ENCODE data around the gene HSPA5.
A peak's percentile ranks its signal among the peaks of the same experiment; 100 is the strongest.
"Not testable (repeated sequence)": the region's sequence is repeated elsewhere in the genome, so short reads cannot be mapped to it uniquely, and the experiment has no call there.

The HSPA5 gene

DNA sequence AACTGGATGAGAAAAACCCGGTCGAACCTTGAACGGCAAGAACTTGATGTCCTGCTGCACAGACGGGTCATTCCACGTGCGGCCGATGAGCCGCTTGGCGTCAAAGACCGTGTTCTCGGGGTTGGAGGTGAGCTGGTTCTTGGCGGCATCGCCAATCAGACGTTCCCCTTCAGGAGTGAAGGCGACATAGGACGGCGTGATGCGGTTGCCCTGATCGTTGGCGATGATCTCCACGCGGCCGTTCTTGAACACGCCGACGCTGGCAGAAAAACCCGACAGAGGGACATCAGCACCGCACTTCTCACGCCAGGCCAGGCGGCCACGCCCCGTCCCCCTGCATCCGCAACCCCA, 519 bp downstream of the HSPA5 start:
- Histone ChIP-seq H3K4me1 (ENCODE audit: control insufficient read depth, insufficient read depth, low read length) (peaks cover 3% of the 10 kb centered on the region), H3K4me3 (ENCODE audit: low read depth, low read length) (peak overlapping the region; percentile 99), H3K27me3 (ENCODE audit: control insufficient read depth, insufficient read depth, low read length) (no peaks in the 10 kb centered on the region), H3K36me3 (ENCODE audit: control insufficient read depth, insufficient read depth, low read length) (peaks cover 34% of the 10 kb centered on the region), H3K9me3 (ENCODE audit: control insufficient read depth, insufficient read depth, low read length) (no peaks in the 10 kb centered on the region), H3K9ac (ENCODE audit: low read depth, low read length) (peak overlapping the region; percentile 97)

DNA sequence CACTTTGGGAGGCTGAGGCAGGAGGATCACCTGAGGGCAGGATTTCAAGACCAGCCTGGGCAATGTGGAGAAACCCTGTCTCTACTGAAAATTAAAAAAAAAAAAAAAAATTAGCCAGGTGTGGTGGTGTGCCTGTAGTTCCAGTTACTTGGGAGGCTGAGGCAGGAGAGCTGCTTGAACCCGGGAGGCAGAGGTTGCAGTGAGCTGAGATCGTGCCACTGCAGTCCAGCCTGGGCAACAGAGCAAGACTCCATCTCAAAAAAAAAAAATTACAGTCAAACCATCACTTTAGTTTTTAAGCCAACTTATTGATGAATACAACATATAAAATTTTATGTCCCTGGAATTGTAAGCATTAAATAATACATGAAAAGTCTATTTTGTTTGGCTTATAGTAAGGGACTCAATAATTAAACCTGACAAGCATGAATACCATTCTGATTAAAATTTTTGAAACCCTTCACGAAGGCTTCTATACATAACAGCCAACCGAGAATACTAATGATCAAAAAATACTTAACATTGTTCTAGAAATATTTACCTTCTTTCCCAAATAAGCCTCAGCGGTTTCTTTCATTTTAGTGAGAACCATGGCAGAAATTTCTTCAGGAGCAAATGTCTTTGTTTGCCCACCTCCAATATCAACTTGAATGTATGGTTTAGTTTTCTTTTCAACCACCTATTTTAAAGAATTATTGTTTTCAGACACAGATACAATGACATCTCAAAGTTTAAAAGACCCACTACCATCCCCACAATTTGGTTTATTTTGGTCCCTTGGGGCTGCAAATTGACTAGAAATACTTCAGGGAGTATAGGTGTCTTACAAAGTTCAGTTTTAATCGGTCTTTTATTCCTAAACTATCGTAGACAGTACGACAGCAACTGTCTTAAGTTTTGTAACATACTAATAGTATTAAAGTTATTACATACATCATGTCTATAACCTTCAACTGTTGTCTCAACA, 1.2 kb downstream of the HSPA5 start:
- H3K4me1 ChIP-seq (ENCODE audit: control insufficient read depth, insufficient read depth, low read length), result peaks cover 3% of the 10 kb centered on the region
- no peaks in the 10 kb centered on the region for H3K9me3 ChIP-seq (ENCODE audit: control insufficient read depth, insufficient read depth, low read length)
- H3K4me3 ChIP-seq (ENCODE audit: low read depth, low read length), result peak overlapping the region; percentile 99
- peaks cover 34% of the 10 kb centered on the region for H3K36me3 ChIP-seq (ENCODE audit: control insufficient read depth, insufficient read depth, low read length)
- H3K9ac ChIP-seq (ENCODE audit: low read depth, low read length), result peak overlapping the region; percentile 97
- no peaks in the 10 kb centered on the region for H3K27me3 ChIP-seq (ENCODE audit: control insufficient read depth, insufficient read depth, low read length)

DNA sequence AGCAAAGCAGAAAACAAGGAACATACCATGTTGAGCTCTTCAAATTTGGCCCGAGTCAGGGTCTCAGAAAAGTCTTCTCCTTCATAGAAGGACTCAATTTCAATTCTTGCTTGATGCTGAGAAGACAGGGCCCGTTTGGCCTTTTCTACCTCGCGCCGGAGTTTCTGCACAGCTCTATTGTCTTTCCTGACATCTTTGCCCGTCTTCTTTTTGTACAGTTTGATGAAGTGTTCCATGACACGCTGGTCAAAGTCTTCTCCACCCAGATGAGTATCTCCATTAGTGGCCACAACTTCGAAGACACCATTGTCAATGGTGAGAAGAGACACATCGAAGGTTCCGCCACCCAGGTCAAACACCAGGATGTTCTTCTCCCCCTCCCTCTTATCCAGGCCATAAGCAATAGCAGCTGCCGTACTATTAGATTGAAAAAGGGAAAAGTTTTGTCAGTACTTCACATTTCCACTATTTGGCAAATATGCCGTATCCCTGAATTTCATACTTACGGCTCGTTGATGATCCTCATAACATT, 2.2 kb downstream of the HSPA5 start:
- Histone ChIP-seq H3K9me3 (ENCODE audit: control insufficient read depth, insufficient read depth, low read length) (no peaks in the 10 kb centered on the region), H3K27me3 (ENCODE audit: control insufficient read depth, insufficient read depth, low read length) (no peaks in the 10 kb centered on the region), H3K4me3 (ENCODE audit: low read depth, low read length) (peak overlapping the region; percentile 31), H3K9ac (ENCODE audit: low read depth, low read length) (no peak overlapping the region), H3K4me1 (ENCODE audit: control insufficient read depth, insufficient read depth, low read length) (peaks cover 3% of the 10 kb centered on the region), H3K36me3 (ENCODE audit: control insufficient read depth, insufficient read depth, low read length) (peaks cover 34% of the 10 kb centered on the region)

DNA sequence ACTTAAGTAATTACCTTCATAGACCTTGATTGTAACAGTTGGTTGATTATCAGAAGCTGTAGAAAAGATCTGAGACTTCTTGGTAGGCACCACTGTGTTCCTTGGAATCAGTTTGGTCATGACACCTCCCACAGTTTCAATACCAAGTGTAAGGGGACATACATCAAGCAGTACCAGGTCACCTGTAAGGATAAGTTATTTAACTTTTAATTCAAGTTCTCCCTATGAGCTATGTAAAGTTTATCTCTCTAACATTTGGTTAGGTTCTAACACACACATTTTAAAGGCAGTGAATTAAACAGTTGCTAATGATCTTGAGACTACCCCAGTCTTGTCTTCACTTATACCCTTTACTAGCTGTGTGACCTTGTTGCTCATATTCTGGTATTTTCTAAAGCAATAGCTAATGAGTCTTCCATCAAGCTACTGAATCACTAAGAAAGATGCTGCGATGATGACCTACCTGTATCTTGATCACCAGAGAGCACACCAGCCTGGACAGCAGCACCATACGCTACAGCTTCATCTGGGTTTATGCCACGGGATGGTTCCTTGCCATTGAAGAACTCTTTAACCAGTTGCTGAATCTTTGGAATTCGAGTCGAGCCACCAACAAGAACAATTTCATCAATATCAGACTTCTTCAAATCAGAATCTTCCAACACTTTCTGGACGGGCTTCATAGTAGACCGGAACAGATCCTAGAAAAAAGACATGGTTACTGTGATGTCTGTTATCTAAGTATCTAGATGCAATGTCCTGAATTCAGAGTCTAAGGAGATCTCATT, 2.8 kb downstream of the HSPA5 start:
- Histone ChIP-seq H3K4me3 (ENCODE audit: low read depth, low read length) (peak overlapping the region; percentile 19), H3K27me3 (ENCODE audit: control insufficient read depth, insufficient read depth, low read length) (no peaks in the 10 kb centered on the region), H3K9ac (ENCODE audit: low read depth, low read length) (no peak overlapping the region), H3K36me3 (ENCODE audit: control insufficient read depth, insufficient read depth, low read length) (peaks cover 34% of the 10 kb centered on the region), H3K4me1 (ENCODE audit: control insufficient read depth, insufficient read depth, low read length) (peaks cover 3% of the 10 kb centered on the region), H3K9me3 (ENCODE audit: control insufficient read depth, insufficient read depth, low read length) (no peaks in the 10 kb centered on the region)

DNA sequence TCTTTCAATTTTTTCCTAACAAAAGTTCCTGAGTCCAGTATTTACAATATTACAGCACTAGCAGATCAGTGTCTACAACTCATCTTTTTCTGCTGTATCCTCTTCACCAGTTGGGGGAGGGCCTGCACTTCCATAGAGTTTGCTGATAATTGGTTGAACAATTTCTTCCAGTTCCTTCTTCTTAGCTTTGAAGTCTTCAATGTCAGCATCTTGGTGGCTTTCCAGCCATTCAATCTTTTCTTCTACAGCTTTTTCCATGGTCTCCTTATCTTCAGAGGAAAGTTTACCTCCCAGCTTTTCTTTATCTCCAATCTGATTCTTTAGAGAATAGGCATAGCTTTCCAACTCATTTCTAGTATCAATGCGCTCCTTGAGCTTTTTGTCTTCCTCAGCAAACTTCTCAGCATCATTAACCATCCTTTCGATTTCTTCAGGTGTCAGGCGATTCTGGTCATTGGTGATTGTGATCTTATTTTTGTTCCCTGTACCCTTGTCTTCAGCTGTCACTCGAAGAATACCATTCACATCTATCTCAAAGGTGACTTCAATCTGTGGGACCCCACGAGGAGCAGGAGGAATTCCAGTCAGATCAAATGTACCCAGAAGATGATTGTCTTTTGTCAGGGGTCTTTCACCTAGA, 4.5 kb downstream of the HSPA5 start:
- H3K4me1 ChIP-seq (ENCODE audit: control insufficient read depth, insufficient read depth, low read length); H3K27me3 ChIP-seq (ENCODE audit: control insufficient read depth, insufficient read depth, low read length); H3K9ac ChIP-seq (ENCODE audit: low read depth, low read length); H3K9me3 ChIP-seq (ENCODE audit: control insufficient read depth, insufficient read depth, low read length); H3K4me3 ChIP-seq (ENCODE audit: low read depth, low read length): not testable (repeated sequence)
- peaks cover 37% of the 10 kb centered on the region for H3K36me3 ChIP-seq (ENCODE audit: control insufficient read depth, insufficient read depth, low read length)

DNA sequence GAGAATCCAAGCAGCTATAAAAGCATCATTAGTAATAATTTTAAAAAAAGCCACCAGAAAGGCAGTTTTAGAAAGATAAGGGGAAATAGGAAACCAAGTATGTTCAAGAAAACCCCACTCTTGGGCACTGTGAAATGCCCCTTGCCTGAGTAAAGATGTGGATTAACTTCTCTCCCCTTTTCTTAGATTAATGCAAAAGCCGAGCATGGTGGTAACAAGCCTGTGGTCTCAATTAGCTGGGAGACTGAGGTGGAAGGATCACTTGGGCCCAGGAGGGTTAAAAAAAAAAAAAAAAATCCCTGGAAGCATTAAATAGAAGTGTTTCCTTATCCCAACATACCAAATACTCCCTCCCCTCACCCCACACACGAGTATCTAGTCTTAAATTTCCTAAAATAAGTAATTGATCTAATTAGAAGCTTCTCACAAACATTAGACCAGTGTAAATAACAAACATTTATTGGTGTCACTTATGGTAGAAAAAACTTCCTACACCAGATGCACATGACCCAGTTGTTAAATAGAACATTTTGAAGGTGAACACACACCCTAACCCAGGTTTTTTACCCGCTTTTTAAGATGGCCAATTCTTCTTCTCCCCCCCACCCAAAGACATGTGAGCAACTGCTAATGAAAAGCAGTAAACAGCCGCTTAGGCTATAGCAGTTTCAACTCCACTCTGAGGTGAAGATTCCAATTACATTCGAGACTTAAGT, 5.2 kb downstream of the HSPA5 start:
- H3K9me3 ChIP-seq (ENCODE audit: control insufficient read depth, insufficient read depth, low read length), result no peaks in the 10 kb centered on the region
- no peak overlapping the region for H3K9ac ChIP-seq (ENCODE audit: low read depth, low read length)
- peaks cover 36% of the 10 kb centered on the region for H3K36me3 ChIP-seq (ENCODE audit: control insufficient read depth, insufficient read depth, low read length)
- no peak overlapping the region for H3K4me3 ChIP-seq (ENCODE audit: low read depth, low read length)
- H3K27me3 ChIP-seq (ENCODE audit: control insufficient read depth, insufficient read depth, low read length), result no peaks in the 10 kb centered on the region
- peaks cover 3% of the 10 kb centered on the region for H3K4me1 ChIP-seq (ENCODE audit: control insufficient read depth, insufficient read depth, low read length)

DNA sequence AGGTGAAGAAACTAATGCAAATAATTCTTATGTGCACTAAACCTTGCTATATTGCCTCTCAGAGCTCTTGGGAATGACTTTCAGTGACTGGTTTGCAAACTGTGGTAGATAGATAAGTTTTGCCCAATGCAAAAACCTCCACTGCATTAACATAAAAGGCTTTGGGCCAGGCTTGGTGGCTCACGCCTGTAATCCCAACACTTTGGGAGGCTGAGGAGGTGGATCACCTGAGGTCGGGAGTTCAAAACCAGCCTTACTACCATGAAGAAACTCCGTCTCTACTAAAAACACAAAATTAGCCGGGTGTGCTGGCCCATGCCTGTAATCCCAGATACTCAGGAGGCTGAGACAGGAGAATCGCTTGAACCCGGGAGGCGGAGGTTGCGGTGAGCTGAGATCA, 7.0 kb downstream of the HSPA5 start:
- not testable (repeated sequence) for H3K9me3 ChIP-seq (ENCODE audit: control insufficient read depth, insufficient read depth, low read length); H3K9ac ChIP-seq (ENCODE audit: low read depth, low read length); H3K27me3 ChIP-seq (ENCODE audit: control insufficient read depth, insufficient read depth, low read length); H3K4me3 ChIP-seq (ENCODE audit: low read depth, low read length); H3K4me1 ChIP-seq (ENCODE audit: control insufficient read depth, insufficient read depth, low read length)
- H3K36me3 ChIP-seq (ENCODE audit: control insufficient read depth, insufficient read depth, low read length), result peaks cover 28% of the 10 kb centered on the region

DNA sequence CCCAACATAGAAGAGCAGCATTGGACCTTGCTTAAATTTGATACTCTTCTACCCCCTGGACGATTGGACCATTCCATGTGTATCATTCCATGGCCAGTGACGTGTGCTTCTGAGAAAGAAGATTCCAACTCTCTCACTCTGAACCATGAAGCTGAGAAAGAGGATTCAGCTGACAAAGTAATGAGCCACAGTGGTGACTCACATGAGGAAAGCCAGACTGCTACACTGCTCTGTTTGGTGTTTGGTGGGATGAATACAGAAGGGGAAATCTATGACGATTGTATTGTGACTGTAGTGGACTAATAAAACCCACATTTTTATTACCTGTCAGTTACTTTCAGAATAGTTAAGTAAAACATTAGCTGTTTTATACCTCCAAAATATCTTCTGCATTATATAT, 7.5 kb downstream of the HSPA5 start:
- Histone ChIP-seq H3K4me3 (ENCODE audit: low read depth, low read length) (no peak overlapping the region), H3K9me3 (ENCODE audit: control insufficient read depth, insufficient read depth, low read length) (no peaks in the 10 kb centered on the region), H3K27me3 (ENCODE audit: control insufficient read depth, insufficient read depth, low read length) (no peaks in the 10 kb centered on the region), H3K9ac (ENCODE audit: low read depth, low read length) (no peak overlapping the region), H3K36me3 (ENCODE audit: control insufficient read depth, insufficient read depth, low read length) (peaks cover 24% of the 10 kb centered on the region), H3K4me1 (ENCODE audit: control insufficient read depth, insufficient read depth, low read length) (no peaks in the 10 kb centered on the region)

DNA sequence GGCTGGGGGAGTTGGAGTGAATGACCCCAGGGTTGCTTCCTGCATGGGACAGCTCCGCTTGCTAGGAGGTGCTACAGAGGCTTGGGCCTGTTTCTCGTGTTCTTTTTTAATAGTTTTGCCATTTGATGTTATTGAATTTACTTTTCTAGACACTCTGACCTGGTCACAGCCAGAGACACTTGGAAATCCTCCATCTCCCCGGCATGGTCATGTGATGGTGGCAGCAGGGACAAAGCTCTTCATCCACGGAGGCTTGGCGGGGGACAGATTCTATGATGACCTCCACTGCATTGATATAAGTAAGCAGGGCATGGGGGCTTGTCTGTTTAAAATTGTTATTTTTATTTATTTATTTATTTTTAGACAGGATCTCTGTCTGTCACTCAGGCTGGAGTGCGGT, 13.4 kb downstream of the HSPA5 start:
- no peak overlapping the region for H3K4me3 ChIP-seq (ENCODE audit: low read depth, low read length)
- peaks cover 7% of the 10 kb centered on the region for H3K36me3 ChIP-seq (ENCODE audit: control insufficient read depth, insufficient read depth, low read length)
- H3K9me3 ChIP-seq (ENCODE audit: control insufficient read depth, insufficient read depth, low read length), result no peaks in the 10 kb centered on the region
- H3K9ac ChIP-seq (ENCODE audit: low read depth, low read length), result no peak overlapping the region
- no peaks in the 10 kb centered on the region for H3K27me3 ChIP-seq (ENCODE audit: control insufficient read depth, insufficient read depth, low read length)
- no peaks in the 10 kb centered on the region for H3K4me1 ChIP-seq (ENCODE audit: control insufficient read depth, insufficient read depth, low read length)

DNA sequence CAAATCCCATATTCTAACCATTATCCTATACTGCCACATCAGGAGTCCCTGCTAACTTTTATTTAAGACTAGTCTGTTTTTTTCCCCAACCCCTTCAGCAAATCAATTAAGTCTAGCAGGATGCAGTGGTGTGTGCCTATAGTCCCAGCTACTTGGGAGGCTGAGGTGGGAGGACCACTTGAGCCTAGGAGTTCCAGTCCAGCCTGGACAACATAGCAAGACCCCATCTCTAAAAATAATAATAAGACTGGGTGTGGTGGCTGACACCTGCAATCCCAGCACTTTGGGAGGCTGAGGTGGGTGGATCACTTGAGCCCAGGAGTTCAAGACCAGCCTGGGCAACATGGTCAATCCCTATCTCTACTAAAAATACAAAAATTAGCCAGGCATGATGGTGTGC, 16.3 kb downstream of the HSPA5 start:
- H3K9ac ChIP-seq (ENCODE audit: low read depth, low read length); H3K4me1 ChIP-seq (ENCODE audit: control insufficient read depth, insufficient read depth, low read length); H3K4me3 ChIP-seq (ENCODE audit: low read depth, low read length); H3K27me3 ChIP-seq (ENCODE audit: control insufficient read depth, insufficient read depth, low read length); H3K36me3 ChIP-seq (ENCODE audit: control insufficient read depth, insufficient read depth, low read length); H3K9me3 ChIP-seq (ENCODE audit: control insufficient read depth, insufficient read depth, low read length): not testable (repeated sequence)

DNA sequence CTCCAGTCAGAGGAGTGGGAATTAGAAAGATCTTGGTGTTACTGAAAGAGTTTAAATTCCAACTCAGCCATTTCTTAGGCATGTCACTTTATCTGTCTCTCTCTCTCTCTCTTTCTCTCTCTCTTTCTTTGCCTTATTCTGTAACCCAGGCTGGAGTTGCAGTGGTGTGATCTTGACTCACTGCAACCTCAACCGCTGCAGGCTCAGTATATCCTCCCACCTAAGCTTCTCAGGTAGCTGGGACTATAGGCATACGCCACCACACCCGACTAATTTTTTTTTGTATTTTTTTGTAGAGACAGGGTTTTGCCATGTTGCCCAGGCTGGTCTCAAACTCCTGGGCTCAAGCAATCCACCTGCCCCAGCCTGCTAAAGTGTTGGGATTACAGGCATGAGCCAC, 22.5 kb downstream of the HSPA5 start:
- H3K4me3 ChIP-seq (ENCODE audit: low read depth, low read length), result no peak overlapping the region
- no peaks in the 10 kb centered on the region for H3K4me1 ChIP-seq (ENCODE audit: control insufficient read depth, insufficient read depth, low read length)
- no peak overlapping the region for H3K9ac ChIP-seq (ENCODE audit: low read depth, low read length)
- H3K9me3 ChIP-seq (ENCODE audit: control insufficient read depth, insufficient read depth, low read length), result no peaks in the 10 kb centered on the region
- no peaks in the 10 kb centered on the region for H3K27me3 ChIP-seq (ENCODE audit: control insufficient read depth, insufficient read depth, low read length)
- H3K36me3 ChIP-seq (ENCODE audit: control insufficient read depth, insufficient read depth, low read length), result peaks cover 3% of the 10 kb centered on the region
